ENCODE measurements around the gene SPSB3. TPM values are rescaled to one million over a fixed set of nuclear protein-coding genes. Genes with fewer than 3 reads are reported as not detected.

Gene SPSB3
- total and polyA plus RNA-seq, 2 of the 13 experiments (the other 11 are each of a cell fraction or from before 2014, with no cell fraction given) = 13.2 to 21.9 TPM

DNA sequence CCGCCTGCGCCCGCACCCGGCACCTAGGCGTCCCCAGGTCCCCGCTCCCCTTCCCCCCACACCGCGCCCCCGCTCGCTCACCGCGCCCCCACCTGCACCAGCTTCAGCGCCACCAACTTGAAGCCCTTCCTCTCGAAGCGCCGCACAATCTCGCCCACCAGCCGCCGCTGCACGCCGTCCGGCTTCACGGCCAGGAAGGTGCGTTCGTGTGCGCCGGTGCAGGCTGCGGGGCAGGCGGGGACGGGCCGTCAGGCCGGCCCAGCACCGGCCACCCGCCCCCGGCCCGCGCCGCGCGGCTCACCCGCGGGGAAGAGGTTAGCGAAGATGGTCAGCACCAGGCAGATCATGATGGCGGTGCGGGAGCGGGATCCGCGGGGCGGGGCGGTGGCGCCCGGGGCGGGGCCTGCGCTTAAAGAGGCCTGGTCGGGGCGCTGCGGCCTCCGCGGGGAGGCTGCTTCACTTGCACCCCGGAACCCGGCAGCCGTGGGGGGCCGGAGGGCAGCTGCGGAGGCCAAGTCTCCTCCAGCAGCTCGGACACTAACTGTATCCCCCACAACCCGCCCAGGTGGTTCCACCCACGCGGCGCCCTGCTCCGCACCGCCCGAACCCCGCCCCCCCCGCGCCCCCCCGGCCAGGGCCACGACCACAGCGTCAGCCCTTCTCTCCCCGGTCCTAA is 11.0 kb downstream of the SPSB3 start, which contains the start of gene NME3 (continued):
- TF ChIP-seq ZNF878 (CRISPR knock-in tag; IDR thresholded peaks at IDR 0.05) (no peak), JUN (CRISPR knock-in tag; IDR thresholded peaks at IDR 0.05) (no peak)
- TF ChIP-seq, protein P1, sequence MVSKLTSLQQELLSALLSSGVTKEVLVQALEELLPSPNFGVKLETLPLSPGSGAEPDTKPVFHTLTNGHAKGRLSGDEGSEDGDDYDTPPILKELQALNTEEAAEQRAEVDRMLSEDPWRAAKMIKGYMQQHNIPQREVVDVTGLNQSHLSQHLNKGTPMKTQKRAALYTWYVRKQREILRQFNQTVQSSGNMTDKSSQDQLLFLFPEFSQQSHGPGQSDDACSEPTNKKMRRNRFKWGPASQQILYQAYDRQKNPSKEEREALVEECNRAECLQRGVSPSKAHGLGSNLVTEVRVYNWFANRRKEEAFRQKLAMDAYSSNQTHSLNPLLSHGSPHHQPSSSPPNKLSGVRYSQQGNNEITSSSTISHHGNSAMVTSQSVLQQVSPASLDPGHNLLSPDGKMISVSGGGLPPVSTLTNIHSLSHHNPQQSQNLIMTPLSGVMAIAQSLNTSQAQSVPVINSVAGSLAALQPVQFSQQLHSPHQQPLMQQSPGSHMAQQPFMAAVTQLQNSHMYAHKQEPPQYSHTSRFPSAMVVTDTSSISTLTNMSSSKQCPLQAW (CRISPR knock-in tag; IDR thresholded peaks at IDR 0.05) = no peak
- TF ChIP-seq, protein P2, sequence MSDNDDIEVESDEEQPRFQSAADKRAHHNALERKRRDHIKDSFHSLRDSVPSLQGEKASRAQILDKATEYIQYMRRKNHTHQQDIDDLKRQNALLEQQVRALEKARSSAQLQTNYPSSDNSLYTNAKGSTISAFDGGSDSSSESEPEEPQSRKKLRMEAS (IDR thresholded peaks at IDR 0.05) = peak; percentile 19; the same call in 1 of the 2 replicates

DNA sequence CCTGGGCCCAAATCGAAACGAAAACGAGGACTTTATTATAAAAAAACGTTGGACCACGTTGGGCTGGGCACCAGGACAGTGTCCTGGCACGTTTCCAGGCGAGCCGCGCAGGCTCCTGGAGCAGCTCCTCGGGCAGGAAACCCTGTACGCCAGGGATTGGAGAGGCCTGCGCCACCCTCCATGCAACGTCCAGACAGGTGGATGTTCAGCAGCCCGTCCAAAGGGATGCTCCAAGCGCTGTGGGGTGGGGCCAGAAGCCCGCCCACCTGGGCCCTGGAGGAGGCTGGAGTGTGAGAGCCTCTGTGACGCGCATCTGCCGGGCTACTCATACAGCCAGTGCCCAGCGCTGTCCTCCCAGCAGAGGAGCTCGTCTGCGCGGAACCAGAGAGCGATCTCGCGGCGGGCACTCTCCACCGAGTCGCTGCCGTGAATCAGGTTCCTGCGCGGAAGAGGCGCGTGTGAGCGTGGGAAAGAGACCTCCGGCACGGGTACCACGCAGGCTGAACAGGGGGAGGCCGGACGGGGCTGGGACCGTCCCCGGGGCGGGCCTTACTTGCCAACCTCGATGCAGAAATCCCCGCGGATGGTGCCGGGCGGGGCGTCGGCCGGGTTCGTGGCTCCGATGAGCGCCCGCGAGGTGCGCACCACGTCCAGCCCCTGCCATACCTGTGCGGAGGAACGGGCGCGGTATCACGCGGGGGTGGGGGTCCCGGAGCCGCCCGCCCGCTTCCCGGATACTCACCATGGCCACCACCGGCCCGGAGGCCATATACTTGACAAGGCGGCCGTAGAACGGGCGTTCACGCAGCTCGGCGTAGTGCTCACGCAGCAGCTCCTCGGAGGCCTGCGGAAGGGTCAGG is 11.8 kb downstream of the SPSB3 start:
- Histone ChIP-seq H2AFZ (ENCODE audit: low read length) (no peak overlapping the region), H3K27ac (ENCODE audit: extremely low read length, insufficient read depth, low read length) (no peak overlapping the region), H3K4me1 (ENCODE audit: insufficient read depth, low read length) (peaks cover 12% of the 10 kb centered on the region), H3K4me2 (ENCODE audit: low read depth, low read length) (peak overlapping the region; percentile 91), H3K4me3 (replicated peaks in 1 of 3; ENCODE audit: insufficient read depth in 1 of 3, low read depth in 2 of 3, low read length in 3 of 3) (peak overlapping the region; percentile 94 to 96 (median 95); a peak in 4 of 6 replicates), H3K9me3 (ENCODE audit: low read length) (no peaks in the 10 kb centered on the region), H3K9ac (ENCODE audit: insufficient read depth, low read depth, low read length) (peak overlapping the region; percentile 60; the same call in 1 of the 2 replicates), H3K36me3 (replicated peaks in 1 of 2; ENCODE audit: control insufficient read depth in 1 of 2, insufficient read depth in 2 of 2, low read length in 2 of 2) (peaks cover 6 to 26% of the 10 kb centered on the region in 2 experiments; a peak in 4 of 5 replicates), H4K20me1 (ENCODE audit: insufficient read depth, low read length) (no peaks in the 10 kb centered on the region), H3K27me3 (ENCODE audit: control insufficient read depth in 1 of 2, insufficient read depth in 2 of 2, low read length in 2 of 2) (no peaks in the 10 kb centered on the region; a peak in 2 of 5 replicates), H3K79me2 (ENCODE audit: insufficient read depth, low read length) (peaks cover 30% of the 10 kb centered on the region)
- DNase-seq (ENCODE audit: low spot score) (no peak), ATAC-seq (no peak), FAIRE-seq (no peak)
- intact Hi-C loops (cut with micrococcal nuclease; ENCODE audit: unreplicated experiment) (loop anchor here (5.0 kb wide), 1 partner anchor 42 kb away; no protein-coding TSS in a partner anchor), in situ Hi-C loops (cut with HindIII; ENCODE audit: extremely low pct_ligation_motif_present, low pct_unique_long_range_greater_than_20kb) (no loop called here)
- ChIA-PET POLR2A (interaction anchor here (1.3 kb wide), 1 partner anchor 57 kb away, joined by 4 read pairs; the partner anchor contains the start of gene FAHD1), CTCF (ENCODE audit: low intra/inter-chr PET ratio, low total read pairs) (no interaction called here)
- TSS peak; percentile 12 for BruUV-seq (replicated peaks)
- WGBS (ENCODE audit: low lambda C conversion rate) = 96% methylated on average over 48 of the region's 81 CpGs
- TF ChIP-seq, protein P3, sequence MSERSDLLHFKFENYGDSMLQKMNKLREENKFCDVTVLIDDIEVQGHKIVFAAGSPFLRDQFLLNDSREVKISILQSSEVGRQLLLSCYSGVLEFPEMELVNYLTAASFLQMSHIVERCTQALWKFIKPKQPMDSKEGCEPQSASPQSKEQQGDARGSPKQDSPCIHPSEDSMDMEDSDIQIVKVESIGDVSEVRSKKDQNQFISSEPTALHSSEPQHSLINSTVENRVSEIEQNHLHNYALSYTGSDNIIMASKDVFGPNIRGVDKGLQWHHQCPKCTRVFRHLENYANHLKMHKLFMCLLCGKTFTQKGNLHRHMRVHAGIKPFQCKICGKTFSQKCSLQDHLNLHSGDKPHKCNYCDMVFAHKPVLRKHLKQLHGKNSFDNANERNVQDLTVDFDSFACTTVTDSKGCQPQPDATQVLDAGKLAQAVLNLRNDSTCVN (CRISPR knock-in tag; IDR thresholded peaks at IDR 0.05; ENCODE audit: borderline replicate concordance) = no peak
- TF ChIP-seq EED (CRISPR knock-in tag; IDR thresholded peaks at IDR 0.05) (no peak), ZFYVE20 (CRISPR knock-in tag; IDR thresholded peaks at IDR 0.05; ENCODE audit: borderline replicate concordance, low read depth) (no peak), RBFOX2 (IDR thresholded peaks at IDR 0.05; ENCODE audit: low read depth, low read length) (peak; percentile 76), ZNF33B (CRISPR knock-in tag; IDR thresholded peaks at IDR 0.05) (no peak), SETDB1 (CRISPR knock-in tag; IDR thresholded peaks at IDR 0.05; ENCODE audit: borderline replicate concordance) (no peak), FOSL1 (CRISPR knock-in tag; IDR thresholded peaks at IDR 0.05; ENCODE audit: borderline replicate concordance) (no peak), ZC3H4 (CRISPR knock-in tag; IDR thresholded peaks at IDR 0.05; ENCODE audit: borderline replicate concordance) (peak; percentile 33; the same call in 1 of the 2 replicates), ERF (CRISPR knock-in tag; IDR thresholded peaks at IDR 0.05) (no peak), SRSF1 (optimal IDR thresholded peaks at IDR 0.05; ENCODE audit: low read depth, low read length) (peak; percentile 19), ZNF768 (CRISPR knock-in tag; IDR thresholded peaks at IDR 0.05) (peak; percentile 36; the same call in 1 of the 2 replicates), POLR2A (IDR thresholded peaks at IDR 0.05; ENCODE audit: insufficient read depth in 1 of 2, low read depth in 2 of 2, low read length in 2 of 2) (0 out of 4 replicates have a peak, but pooled peaks of 1 of the 2 experiments have one; percentile 35)

All from HepG2 (cell line).